Stomach (tissue), 4 donors: ENCODE data around the gene NOD2.

Experiments
- EP300 ChIP-seq: sonication (generic); formaldehyde crosslinking; IDR thresholded peaks from one replicate; pipeline ENCODE4 v1.6.1; 2017; ENCODE audit warnings: antibody characterized with exemption
- POLR2A ChIP-seq, 4 donors: fragments of 450-650 bp; IDR thresholded peaks; one replicate each; pipeline ENCODE4 v1.6.1; 2016; ENCODE audit warnings: antibody characterized with exemption in 4 of 4, control low read depth in 2 of 4, mild to moderate bottlenecking in 1 of 4, moderate library complexity in 1 of 4
- TF ChIP-seq, protein P1 (sequence below), 7 experiments: fragments of 450-650 bp in 4 of 7; fragments of 200-600 bp in 3 of 7; sonication (generic) in 3 of 7; IDR thresholded peaks; one replicate each; pipeline ENCODE4 v1.5.1; 2016 to 2019; ENCODE audit warnings: antibody characterized with exemption in 7 of 7, control low read depth in 2 of 7, mild to moderate bottlenecking in 1 of 7

GRCh38 chr16:50657241-50657640 is 36.2 kb upstream of the NOD2 start:
- TF ChIP-seq EP300 (no peak), POLR2A (IDR thresholded peaks at IDR 0.05) (no peak)
- TF ChIP-seq, protein P1, sequence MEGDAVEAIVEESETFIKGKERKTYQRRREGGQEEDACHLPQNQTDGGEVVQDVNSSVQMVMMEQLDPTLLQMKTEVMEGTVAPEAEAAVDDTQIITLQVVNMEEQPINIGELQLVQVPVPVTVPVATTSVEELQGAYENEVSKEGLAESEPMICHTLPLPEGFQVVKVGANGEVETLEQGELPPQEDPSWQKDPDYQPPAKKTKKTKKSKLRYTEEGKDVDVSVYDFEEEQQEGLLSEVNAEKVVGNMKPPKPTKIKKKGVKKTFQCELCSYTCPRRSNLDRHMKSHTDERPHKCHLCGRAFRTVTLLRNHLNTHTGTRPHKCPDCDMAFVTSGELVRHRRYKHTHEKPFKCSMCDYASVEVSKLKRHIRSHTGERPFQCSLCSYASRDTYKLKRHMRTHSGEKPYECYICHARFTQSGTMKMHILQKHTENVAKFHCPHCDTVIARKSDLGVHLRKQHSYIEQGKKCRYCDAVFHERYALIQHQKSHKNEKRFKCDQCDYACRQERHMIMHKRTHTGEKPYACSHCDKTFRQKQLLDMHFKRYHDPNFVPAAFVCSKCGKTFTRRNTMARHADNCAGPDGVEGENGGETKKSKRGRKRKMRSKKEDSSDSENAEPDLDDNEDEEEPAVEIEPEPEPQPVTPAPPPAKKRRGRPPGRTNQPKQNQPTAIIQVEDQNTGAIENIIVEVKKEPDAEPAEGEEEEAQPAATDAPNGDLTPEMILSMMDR (IDR thresholded peaks at IDR 0.05), result no peak
